ACC112 (cell line): ENCODE measurements around the gene MST1R.

Experiments used
- H2AFZ ChIP-seq: fragments of 200-600 bp; sonication (generic); one replicate; pipeline ENCODE4 v1.6.0; 2017; ENCODE audit warnings: antibody characterized with exemption, low read length; ENCODE audit not compliant: unreplicated experiment
- H3K27ac ChIP-seq: fragments of 200-600 bp; sonication (generic); 2 replicates; pipeline ENCODE4 v1.5.1; 2014; ENCODE audit warnings: low read depth, mild to moderate bottlenecking, antibody characterized with exemption, low read length, moderate library complexity
- H3K27me3 ChIP-seq: fragments of 200-600 bp; sonication (generic); 2 replicates; pipeline ENCODE4 v1.6.1; 2014; ENCODE audit warnings: mild to moderate bottlenecking, antibody characterized with exemption, low read length, moderate library complexity, mixed read lengths; ENCODE audit not compliant: insufficient read depth
- H3K36me3 ChIP-seq: fragments of 200-600 bp; sonication (generic); 2 replicates; pipeline ENCODE4 v1.6.1; 2016; ENCODE audit warnings: mild to moderate bottlenecking, antibody characterized with exemption, low read length, moderate library complexity, mixed read lengths; ENCODE audit not compliant: insufficient read depth
- H3K4me1 ChIP-seq: fragments of 200-600 bp; sonication (generic); one replicate; pipeline ENCODE4 v1.6.1; 2016; ENCODE audit warnings: low read length, mixed read lengths; ENCODE audit not compliant: insufficient read depth, unreplicated experiment, control insufficient read depth
- H3K4me3 ChIP-seq: fragments of 200-600 bp; sonication (generic); 2 replicates; pipeline ENCODE4 v1.5.1; 2014; ENCODE audit warnings: mild to moderate bottlenecking, low read depth, low read length
- H3K79me2 ChIP-seq: fragments of 200-600 bp; sonication (generic); one replicate; pipeline ENCODE4 v1.6.0; 2016; ENCODE audit warnings: low read length; ENCODE audit not compliant: control insufficient read depth, unreplicated experiment, insufficient read depth

MST1R gene

DNA sequence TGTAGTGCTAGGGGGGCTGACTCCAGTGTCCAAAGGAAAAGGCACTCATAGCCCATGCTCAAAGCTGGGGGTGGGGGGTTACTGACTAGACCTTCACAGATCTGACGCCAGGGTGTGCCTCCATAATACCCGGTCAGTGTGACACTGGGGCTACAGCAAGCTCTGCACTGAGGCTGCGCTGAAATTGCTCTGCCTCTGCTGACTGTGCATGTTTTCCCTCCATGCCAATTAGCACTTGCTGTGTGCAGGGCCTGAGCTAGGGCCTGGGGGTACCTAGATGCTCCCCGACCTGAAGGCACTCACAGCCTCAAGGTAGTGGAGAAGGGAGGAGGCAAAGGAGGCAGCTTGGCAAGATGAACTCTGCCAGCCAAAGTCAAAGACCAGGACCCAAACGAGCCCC, 39.2 kb downstream of the MST1R start:
- H3K27me3 ChIP-seq, result peaks cover 78% of the 10 kb centered on the region
- H3K4me3 ChIP-seq, result no peak overlapping the region
- no peak overlapping the region for H2AFZ ChIP-seq
- no peaks in the 10 kb centered on the region for H3K4me1 ChIP-seq
- H3K79me2 ChIP-seq, result no peaks in the 10 kb centered on the region
- no peaks in the 10 kb centered on the region for H3K36me3 ChIP-seq
- H3K27ac ChIP-seq, result no peak overlapping the region

DNA sequence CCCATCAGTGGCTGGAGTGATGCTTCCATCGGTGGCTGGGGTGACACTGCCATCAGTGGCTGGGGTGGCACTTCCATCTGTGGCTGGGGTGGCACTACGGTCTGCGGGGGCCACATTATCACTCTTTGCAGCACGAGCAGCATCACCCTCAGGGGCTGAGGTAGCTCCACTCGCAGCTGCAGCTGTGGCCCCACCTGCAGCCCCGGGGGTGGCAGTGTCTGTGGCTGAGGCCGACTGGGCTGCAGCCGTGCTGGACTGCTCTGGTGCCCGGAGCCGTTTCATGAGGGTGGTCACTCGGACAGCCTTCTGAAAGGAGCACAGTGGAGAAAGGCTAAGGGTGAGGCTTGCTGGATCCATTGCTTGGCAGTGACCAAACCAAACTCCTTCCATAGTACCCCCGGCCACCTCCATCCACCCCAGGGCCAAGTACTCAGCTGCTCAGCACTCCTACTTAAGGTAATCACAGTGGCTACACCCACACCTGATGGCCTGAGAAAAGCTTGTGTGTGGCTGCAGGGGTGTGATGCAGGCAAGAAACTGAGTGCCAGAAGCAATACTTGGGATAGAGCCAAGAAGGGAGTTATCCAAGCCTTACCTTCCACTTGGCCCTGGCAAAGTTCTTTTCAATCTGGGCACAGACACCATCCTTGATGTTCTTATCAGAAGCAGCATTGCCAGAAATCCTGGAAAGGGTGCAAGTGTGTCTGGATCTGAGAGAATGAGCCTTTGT, 43.9 kb downstream of the MST1R start:
- Histone ChIP-seq H3K4me3 (no peak overlapping the region), H3K4me1 (peaks cover 10% of the 10 kb centered on the region), H3K27ac (no peak overlapping the region), H3K79me2 (peaks cover 13% of the 10 kb centered on the region), H2AFZ (no peak overlapping the region), H3K36me3 (no peaks in the 10 kb centered on the region), H3K27me3 (peaks cover 40% of the 10 kb centered on the region)

DNA sequence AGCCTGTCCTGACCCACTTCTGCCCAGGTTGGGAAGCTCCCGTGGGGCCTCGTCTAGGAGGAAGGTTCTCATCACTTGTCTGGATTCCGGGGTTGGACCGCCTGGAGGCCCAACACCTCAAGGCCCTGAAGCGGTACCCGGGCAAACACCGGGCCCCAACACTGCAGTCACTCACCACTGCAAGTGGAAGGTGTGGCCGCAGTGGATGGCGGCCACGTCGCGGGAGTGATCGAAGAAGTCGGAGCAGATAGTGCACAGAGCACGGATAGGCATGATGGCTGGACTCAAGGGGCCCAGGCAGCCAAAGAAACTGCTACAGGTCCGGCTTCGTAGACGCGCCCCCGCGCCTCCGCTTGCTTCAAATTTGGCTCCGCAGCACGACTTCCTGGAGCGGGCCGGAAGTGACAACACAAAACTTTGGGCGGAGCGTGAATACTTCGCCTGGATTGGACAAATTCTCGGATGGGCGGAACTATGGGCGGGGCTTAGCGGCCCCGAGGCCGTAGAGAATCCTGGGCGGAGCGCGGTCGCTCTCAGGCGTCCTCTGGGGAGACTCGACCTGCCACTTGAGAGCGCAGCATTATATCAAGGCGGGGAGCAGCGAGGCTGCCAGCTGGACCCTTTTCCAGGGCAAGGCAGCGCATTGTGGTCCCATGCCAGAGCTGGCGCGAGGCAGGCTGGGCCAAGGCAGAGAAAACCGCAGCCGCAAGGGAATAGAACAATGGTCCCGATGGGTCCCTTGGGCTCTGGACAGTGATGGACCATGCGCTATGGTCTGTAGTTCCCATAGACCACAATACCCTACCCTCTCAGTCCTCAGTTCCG, 47.3 kb downstream of the MST1R start, which contains the start of gene TRAIP:
TRAIP (minus strand) TSS at position 384 of the 825 bp plus-strand sequence; CDS start at position 273, 111 bp downstream.
- Histone ChIP-seq H3K27ac (peak within 1 kb of the TSS; percentile 23; the same call in 1 of the 2 replicates), H3K27me3 (peaks cover 8% of the 10 kb centered on the region; the same call in 1 of the 2 replicates), H3K79me2 (peaks cover 13% of the 10 kb centered on the region), H2AFZ (peak within 1 kb of the TSS; percentile 98), H3K4me3 (peak within 1 kb of the TSS; percentile 100), H3K4me1 (peaks cover 10% of the 10 kb centered on the region), H3K36me3 (no peaks in the 10 kb centered on the region)

DNA sequence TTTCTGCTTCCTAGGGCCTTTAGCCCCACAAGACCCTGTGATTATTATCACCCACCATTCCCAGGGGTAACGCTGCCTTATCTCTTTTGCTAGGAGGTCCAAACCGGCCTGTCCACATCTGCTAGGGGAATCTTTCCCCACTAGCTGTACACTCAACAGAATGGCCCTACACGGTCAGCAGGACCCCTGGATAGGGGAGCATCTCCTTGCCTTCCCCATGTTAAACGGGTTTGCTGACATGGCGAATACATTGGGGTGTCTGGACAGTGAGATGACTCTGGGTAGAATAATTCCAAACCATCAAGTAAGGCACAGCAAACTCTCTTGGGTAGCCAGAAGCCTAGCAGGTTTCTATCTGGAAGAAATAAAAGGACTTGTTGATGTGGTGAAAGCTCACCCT, 48.0 kb downstream of the MST1R start:
- Histone ChIP-seq H2AFZ (peak overlapping the region; percentile 98), H3K36me3 (no peaks in the 10 kb centered on the region), H3K79me2 (peaks cover 13% of the 10 kb centered on the region), H3K4me3 (peak overlapping the region; percentile 100), H3K27ac (peak overlapping the region; percentile 23; the same call in 1 of the 2 replicates), H3K4me1 (peaks cover 10% of the 10 kb centered on the region), H3K27me3 (peaks cover 5% of the 10 kb centered on the region; the same call in 1 of the 2 replicates)

DNA sequence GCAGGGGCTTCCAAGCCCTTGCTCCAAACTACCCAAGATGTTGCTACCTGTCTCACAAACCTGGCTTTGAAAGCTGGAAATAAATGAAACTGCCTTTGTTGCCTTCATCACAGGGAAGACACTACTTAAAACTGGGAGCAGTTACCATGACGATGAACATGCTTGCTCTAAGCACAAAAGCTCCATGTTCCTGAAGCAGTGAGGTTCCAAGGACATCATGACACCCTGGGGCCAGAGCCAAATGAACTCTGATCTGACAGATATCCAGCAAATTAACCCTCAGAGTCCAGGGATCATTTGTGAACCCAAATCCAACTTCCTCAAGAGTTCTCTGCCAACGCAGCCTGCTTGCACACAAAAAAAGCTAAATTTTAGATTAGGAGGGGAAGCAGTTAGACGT, 58.0 kb downstream of the MST1R start:
- no peaks in the 10 kb centered on the region for H3K36me3 ChIP-seq
- no peaks in the 10 kb centered on the region for H3K27me3 ChIP-seq
- no peaks in the 10 kb centered on the region for H3K79me2 ChIP-seq

DNA sequence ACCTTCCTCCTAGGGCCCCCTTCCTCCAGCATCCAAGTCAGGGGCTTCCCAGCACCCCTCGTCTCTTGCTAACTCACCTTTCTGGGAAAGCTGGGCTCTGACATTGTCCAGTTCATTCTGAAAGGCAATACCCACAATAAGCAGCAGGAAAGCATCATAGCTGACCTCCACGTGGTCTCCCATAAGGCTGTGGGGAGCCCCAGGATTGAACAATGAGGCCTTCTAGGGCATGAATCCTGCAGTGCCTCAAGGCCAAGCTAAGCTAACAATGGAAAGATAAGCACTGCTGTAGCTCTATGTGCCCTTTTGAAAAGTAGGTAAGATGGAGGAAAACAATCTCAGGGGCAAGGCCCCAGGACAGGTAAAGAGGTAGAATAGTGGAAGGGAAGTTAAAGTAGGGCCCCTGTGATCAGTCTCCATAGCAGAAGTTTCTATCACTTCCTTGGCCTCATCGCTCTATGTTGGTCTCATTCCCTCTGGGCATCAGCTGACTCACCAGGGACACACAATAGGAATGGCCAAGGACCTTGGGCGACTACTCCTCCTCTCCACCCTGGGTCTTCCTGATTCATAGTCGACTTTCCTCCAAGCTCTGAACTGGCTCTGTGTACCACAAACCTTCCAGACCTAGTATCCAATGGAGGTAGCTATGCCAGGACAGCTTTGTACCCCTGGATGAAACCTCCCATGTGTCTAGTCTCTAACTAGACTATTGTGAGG, 59.0 kb downstream of the MST1R start:
- Histone ChIP-seq H3K4me1 (peaks cover 12% of the 10 kb centered on the region), H3K27ac (no peak overlapping the region), H3K27me3 (no peaks in the 10 kb centered on the region), H3K79me2 (no peaks in the 10 kb centered on the region), H3K36me3 (no peaks in the 10 kb centered on the region), H2AFZ (no peak overlapping the region), H3K4me3 (no peak overlapping the region)

More for the DNA sequence above, 58.0 kb downstream of the MST1R start:
- Histone ChIP-seq H2AFZ (no peak overlapping the region), H3K27ac (no peak overlapping the region), H3K4me1 (peaks cover 10% of the 10 kb centered on the region), H3K4me3 (no peak overlapping the region)

DNA sequence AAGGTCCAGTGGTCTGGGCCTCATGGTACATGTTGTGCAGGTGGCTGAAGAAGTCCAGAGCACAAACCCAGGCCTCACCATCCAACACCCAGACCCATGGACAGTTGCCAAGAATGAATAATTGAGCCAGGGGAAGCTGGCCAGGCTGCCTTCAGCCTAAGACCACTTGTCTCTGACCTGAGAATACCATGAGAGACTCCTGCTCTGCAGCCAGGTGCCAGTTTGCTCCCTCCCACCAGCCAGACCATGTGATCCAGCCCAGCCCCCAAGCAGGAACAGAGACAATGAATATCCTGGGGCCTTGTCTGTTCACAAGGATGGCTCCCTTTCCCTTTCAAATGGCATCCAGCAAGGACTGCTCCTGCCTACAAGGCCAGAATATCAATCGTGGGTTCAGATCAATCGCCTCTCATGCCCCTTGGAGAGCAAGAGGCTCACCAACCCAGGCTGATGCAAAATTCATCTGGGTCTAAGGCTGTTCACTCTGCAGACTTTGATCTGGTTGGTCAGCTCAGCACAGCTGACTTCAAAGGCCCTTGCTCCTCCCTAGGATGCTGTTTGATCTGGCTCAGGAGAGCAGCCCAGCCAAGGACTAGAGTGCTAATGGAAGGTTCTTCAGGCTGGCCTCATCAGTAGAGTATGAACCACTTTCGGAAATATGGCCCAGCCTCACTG, 60.7 kb downstream of the MST1R start:
- Histone ChIP-seq H3K27ac (no peak overlapping the region), H3K79me2 (no peaks in the 10 kb centered on the region), H3K27me3 (no peaks in the 10 kb centered on the region), H3K4me1 (peaks cover 15% of the 10 kb centered on the region), H3K36me3 (no peaks in the 10 kb centered on the region), H3K4me3 (no peak overlapping the region), H2AFZ (no peak overlapping the region)

DNA sequence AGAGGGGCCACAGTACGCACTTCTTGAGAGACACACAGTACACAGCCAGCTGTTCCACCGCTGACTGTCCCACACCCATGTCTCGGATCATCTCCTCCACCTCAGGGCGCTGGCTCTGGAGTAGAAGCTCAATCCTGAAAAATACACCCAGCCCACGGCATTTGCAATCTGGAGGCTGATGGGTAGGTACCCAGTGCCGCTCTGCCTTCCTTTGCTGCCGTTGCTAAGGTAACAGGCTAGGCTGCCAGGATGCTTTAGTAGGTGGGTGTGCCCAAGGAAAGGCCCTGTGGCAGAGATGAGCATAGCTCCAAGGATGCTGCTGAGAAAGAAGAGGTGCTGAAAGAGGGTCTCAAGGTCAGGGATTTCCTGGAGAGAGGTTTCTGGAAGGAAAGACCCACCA, 61.9 kb downstream of the MST1R start:
- no peaks in the 10 kb centered on the region for H3K79me2 ChIP-seq
- no peaks in the 10 kb centered on the region for H3K27me3 ChIP-seq
- peaks cover 15% of the 10 kb centered on the region for H3K4me1 ChIP-seq
- H2AFZ ChIP-seq, result no peak overlapping the region
- H3K36me3 ChIP-seq, result no peaks in the 10 kb centered on the region
- H3K4me3 ChIP-seq, result no peak overlapping the region
- H3K27ac ChIP-seq, result no peak overlapping the region

DNA sequence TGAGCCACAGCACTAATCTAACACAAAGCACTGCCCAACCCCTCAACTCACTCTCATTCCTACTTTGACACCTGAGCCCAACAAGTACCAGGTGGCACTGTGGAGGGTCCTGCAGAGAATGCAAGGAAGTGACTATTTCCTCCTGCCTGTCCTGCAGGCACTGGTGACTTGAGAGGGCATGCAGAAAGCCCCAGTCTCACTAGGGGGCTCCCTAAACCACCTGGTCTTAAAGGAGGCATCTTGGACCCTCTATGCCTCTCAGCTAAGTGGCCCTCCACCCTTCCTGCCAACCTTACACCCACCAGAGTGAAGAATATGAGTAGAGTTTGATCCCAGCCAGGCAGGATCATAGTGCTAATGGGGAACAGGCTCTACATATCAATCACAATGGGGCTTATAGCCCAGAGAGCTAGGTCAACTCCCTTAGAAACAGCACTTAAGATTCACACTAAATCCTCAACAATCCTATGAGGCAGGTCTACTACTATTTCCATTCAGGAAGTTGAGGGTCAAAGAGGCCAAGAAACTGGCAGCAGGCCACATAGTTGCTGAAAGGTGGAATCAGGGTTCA, 62.5 kb downstream of the MST1R start:
- Histone ChIP-seq H3K27ac (no peak overlapping the region), H2AFZ (no peak overlapping the region), H3K4me1 (peaks cover 15% of the 10 kb centered on the region), H3K4me3 (no peak overlapping the region), H3K36me3 (no peaks in the 10 kb centered on the region), H3K79me2 (no peaks in the 10 kb centered on the region), H3K27me3 (no peaks in the 10 kb centered on the region)

DNA sequence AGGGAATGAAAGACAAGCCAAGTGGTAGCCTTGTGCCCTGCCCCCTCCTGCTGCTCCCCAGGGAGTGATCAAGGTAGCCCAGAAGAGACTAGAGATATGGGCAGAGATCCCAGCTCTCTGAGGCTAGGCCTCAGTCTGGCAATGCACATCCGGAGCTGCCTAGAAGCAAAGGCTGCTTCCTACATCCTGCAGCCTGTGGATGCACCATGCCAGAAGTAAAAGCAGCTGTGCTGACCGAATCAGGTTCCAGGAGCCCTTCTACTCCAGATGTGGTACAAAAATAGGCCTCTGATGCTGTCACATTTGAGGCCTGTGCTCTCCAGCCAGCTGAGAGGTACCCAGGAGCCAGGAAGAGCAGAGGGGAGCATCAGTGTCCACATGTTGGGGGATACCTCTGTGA, 63.3 kb downstream of the MST1R start:
- H3K36me3 ChIP-seq, result no peaks in the 10 kb centered on the region
- H2AFZ ChIP-seq, result no peak overlapping the region
- no peak overlapping the region for H3K4me3 ChIP-seq
- peaks cover 15% of the 10 kb centered on the region for H3K4me1 ChIP-seq
- H3K79me2 ChIP-seq, result no peaks in the 10 kb centered on the region
- H3K27me3 ChIP-seq, result no peaks in the 10 kb centered on the region
- H3K27ac ChIP-seq, result no peak overlapping the region
